Astrocyte (in vitro differentiated cells and primary cell): ENCODE data around the gene HINFP.

ENCODE experiments used
- EZH2 ChIP-seq: IDR thresholded peaks from 2 replicates; pipeline ENCODE4 v1.6.1; 2012; ENCODE audit warnings: mild to moderate bottlenecking, low read length, inconsistent platforms; ENCODE audit not compliant: insufficient read depth
- TF ChIP-seq, protein P1 (sequence below): IDR thresholded peaks from 2 replicates; pipeline ENCODE4 v1.5.1; 2011; ENCODE audit warnings: low read depth, mild to moderate bottlenecking, inconsistent platforms, low read length, moderate library complexity; ENCODE audit not compliant: insufficient read depth

DNA sequence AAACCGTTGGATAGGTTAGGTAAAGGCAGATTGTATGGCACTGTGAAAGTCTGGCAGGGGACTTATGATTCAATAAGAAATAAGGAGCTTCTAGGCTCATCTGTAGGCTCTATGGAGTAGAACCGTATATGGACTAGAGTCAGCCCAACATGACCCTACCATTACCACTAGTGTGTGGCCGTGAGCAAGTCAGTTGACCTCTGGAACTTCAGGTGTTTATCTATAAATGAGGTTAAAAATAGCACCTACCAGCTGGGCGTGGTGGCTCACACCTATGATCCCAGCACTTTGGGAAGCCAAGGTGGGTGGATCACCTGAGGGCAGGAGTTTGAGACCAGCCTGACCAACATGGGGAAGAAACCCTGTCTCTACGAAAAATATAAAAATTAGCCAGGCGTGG lies 4.4 kb downstream of the HINFP start:
- TF ChIP-seq, protein P1, sequence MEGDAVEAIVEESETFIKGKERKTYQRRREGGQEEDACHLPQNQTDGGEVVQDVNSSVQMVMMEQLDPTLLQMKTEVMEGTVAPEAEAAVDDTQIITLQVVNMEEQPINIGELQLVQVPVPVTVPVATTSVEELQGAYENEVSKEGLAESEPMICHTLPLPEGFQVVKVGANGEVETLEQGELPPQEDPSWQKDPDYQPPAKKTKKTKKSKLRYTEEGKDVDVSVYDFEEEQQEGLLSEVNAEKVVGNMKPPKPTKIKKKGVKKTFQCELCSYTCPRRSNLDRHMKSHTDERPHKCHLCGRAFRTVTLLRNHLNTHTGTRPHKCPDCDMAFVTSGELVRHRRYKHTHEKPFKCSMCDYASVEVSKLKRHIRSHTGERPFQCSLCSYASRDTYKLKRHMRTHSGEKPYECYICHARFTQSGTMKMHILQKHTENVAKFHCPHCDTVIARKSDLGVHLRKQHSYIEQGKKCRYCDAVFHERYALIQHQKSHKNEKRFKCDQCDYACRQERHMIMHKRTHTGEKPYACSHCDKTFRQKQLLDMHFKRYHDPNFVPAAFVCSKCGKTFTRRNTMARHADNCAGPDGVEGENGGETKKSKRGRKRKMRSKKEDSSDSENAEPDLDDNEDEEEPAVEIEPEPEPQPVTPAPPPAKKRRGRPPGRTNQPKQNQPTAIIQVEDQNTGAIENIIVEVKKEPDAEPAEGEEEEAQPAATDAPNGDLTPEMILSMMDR: no peak
- TF ChIP-seq EZH2: no peak
